HepG2 (cell line): ENCODE measurements around the gene PDIK1L. TPM values are rescaled to one million over a fixed set of nuclear protein-coding genes. Genes with fewer than 3 reads are reported as not detected.

Source experiments
- BCL6 ChIP-seq: IDR thresholded peaks from 2 replicates; pipeline ENCODE4 v1.6.1; 2016; ENCODE audit warnings: missing genetic modification reagents, missing compliant biosample characterization
- CENPX ChIP-seq: sonication (generic); formaldehyde crosslinking; IDR thresholded peaks from 2 replicates; pipeline ENCODE4 v1.9.0; 2021; ENCODE audit warnings: mild to moderate bottlenecking, missing genetic modification reagents, moderate library complexity
- HINFP ChIP-seq: sonication (generic); formaldehyde crosslinking; IDR thresholded peaks from 2 replicates; pipeline ENCODE4 v1.4.0; 2020; ENCODE audit warnings: low read depth, mild to moderate bottlenecking, missing genetic modification reagents
- KAT8 ChIP-seq: IDR thresholded peaks from 2 replicates; pipeline ENCODE4 v1.6.1; 2016; ENCODE audit warnings: missing genetic modification reagents, missing compliant biosample characterization
- MIXL1 ChIP-seq: IDR thresholded peaks from 2 replicates; pipeline ENCODE4 v1.6.1; 2016
- MTF2 ChIP-seq: sonication (generic); formaldehyde crosslinking; IDR thresholded peaks from 2 replicates; pipeline ENCODE4 v1.5.0; 2020; ENCODE audit warnings: missing genetic modification reagents, borderline replicate concordance
- NAIF1 ChIP-seq: sonication (generic); formaldehyde crosslinking; IDR thresholded peaks from 2 replicates; pipeline ENCODE4 v1.5.0; 2020; ENCODE audit warnings: mild to moderate bottlenecking, missing genetic modification reagents, borderline replicate concordance
- PATZ1 ChIP-seq: sonication (generic); formaldehyde crosslinking; IDR thresholded peaks from 2 replicates; pipeline ENCODE4 v1.4.0; 2020; ENCODE audit warnings: missing genetic modification reagents
- PHF20 ChIP-seq: sonication (generic); formaldehyde crosslinking; IDR thresholded peaks from 2 replicates; pipeline ENCODE4 v1.5.0; 2020; ENCODE audit warnings: mild to moderate bottlenecking, missing genetic modification reagents
- RARA ChIP-seq: IDR thresholded peaks from 2 replicates; pipeline ENCODE4 v1.6.1; 2016; ENCODE audit warnings: missing genetic modification reagents, missing compliant biosample characterization
- RNF219 ChIP-seq: sonication (generic); formaldehyde crosslinking; IDR thresholded peaks from 2 replicates; pipeline ENCODE4 v1.5.0; 2020; ENCODE audit warnings: mild to moderate bottlenecking, missing genetic modification reagents
- SP1 ChIP-seq, 2 experiments: fragments of 450-650 bp in 1 of 2; sonication (generic) in 1 of 2; formaldehyde crosslinking in 1 of 2; IDR thresholded peaks; 2 replicates each; pipeline versions ENCODE4 v1.4.0 to v1.6.1; 2016 to 2020; ENCODE audit warnings: missing genetic modification reagents in 1 of 2
- TEAD3 ChIP-seq: optimal IDR thresholded peaks from 2 replicates; pipeline ENCODE3; 2016; ENCODE audit warnings: borderline replicate concordance
- ZFP82 ChIP-seq: sonication (generic); formaldehyde crosslinking; IDR thresholded peaks from 2 replicates; pipeline ENCODE4 v1.5.1; 2020; ENCODE audit warnings: mild to moderate bottlenecking, missing genetic modification reagents, borderline replicate concordance
- ZFYVE20 ChIP-seq: sonication (generic); formaldehyde crosslinking; IDR thresholded peaks from 2 replicates; pipeline ENCODE4 v1.8.0; 2023; ENCODE audit warnings: low read depth, mild to moderate bottlenecking, moderate library complexity, missing genetic modification reagents, borderline replicate concordance
- ZNF513 ChIP-seq: sonication (generic); formaldehyde crosslinking; conservative IDR thresholded peaks from 2 replicates; pipeline ENCODE4 v1.5.0; 2020; ENCODE audit warnings: missing genetic modification reagents
- ZNF530 ChIP-seq: sonication (generic); formaldehyde crosslinking; IDR thresholded peaks from 2 replicates; pipeline ENCODE4 v1.5.0; 2020; ENCODE audit warnings: low read depth, mild to moderate bottlenecking, missing genetic modification reagents
- polyA plus RNA-seq, 8 experiments: library from polyadenylated mRNA; depleted of rRNA in 3 of 8; stranded (reverse) in 7 of 8; unstranded in 1 of 8; fragments of >200 nt; fragmentation: Illumina TruSeq in 4 of 8; extraction: Trizol in 4 of 8; gene quantifications; 2 replicates each; pipeline versions ENCODE4 v1.2.1 to v1.2.3, GENCODE V29; 2011 to 2016; ENCODE audit warnings: low read depth in 4 of 8, missing spikeins in 1 of 8, mixed read lengths in 1 of 8; ENCODE audit not compliant: insufficient read depth in 1 of 8
- total RNA-seq, 5 experiments: library from RNA; depleted of rRNA; stranded (reverse); fragments of >200 nt; fragmentation: Illumina TruSeq; extraction: Trizol; gene quantifications; 2 replicates each; pipeline ENCODE4 v1.2.3, GENCODE V29; 2016; ENCODE audit warnings: low read depth in 1 of 5
- TF ChIP-seq, protein P1 (sequence below): sonication (generic); formaldehyde crosslinking; IDR thresholded peaks from 2 replicates; pipeline ENCODE4 v1.4.0; 2020; ENCODE audit warnings: low read depth, mild to moderate bottlenecking, missing genetic modification reagents
- TF ChIP-seq, protein P2 (sequence below): IDR thresholded peaks from 2 replicates; pipeline ENCODE4 v1.6.1; 2016; ENCODE audit warnings: mild to moderate bottlenecking, missing biosample characterization, missing genetic modification reagents

PDIK1L gene
- total and polyA plus RNA-seq, 2 of the 13 experiments (the other 11 are each of a cell fraction or from before 2014, with no cell fraction given), result 1.9 to 4.6 TPM

GRCh38 chr1:26111530-26112406 is at the start of gene PDIK1L (continued):
- TF ChIP-seq ZFP82 (CRISPR knock-in tag) (no peak), MTF2 (no peak), RARA (no peak), KAT8 (CRISPR knock-in tag) (peak; percentile 51), ZNF530 (CRISPR knock-in tag) (no peak), CENPX (CRISPR knock-in tag) (no peak), ZFYVE20 (CRISPR knock-in tag) (no peak), HINFP (CRISPR knock-in tag) (no peak), SP1 (IDR thresholded peaks at IDR 0.05) (no peak), SP1 (CRISPR knock-in tag; IDR thresholded peaks at IDR 0.05) (peak; percentile 95), PHF20 (peak; percentile 62), NAIF1 (CRISPR knock-in tag) (no peak), TEAD3 (CRISPR knock-in tag) (no peak), ZNF513 (CRISPR knock-in tag) (no peak), RNF219 (CRISPR knock-in tag) (no peak), MIXL1 (no peak), BCL6 (CRISPR knock-in tag) (peak; percentile 82), PATZ1 (CRISPR knock-in tag) (no peak)
- TF ChIP-seq, protein P1, sequence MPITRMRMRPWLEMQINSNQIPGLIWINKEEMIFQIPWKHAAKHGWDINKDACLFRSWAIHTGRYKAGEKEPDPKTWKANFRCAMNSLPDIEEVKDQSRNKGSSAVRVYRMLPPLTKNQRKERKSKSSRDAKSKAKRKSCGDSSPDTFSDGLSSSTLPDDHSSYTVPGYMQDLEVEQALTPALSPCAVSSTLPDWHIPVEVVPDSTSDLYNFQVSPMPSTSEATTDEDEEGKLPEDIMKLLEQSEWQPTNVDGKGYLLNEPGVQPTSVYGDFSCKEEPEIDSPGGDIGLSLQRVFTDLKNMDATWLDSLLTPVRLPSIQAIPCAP, result no peak
- TF ChIP-seq, protein P2, sequence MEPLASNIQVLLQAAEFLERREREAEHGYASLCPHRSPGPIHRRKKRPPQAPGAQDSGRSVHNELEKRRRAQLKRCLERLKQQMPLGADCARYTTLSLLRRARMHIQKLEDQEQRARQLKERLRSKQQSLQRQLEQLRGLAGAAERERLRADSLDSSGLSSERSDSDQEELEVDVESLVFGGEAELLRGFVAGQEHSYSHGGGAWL (CRISPR knock-in tag), result peak; percentile 78; the same call in 1 of the 2 replicates
